ENCODE results near the gene GNS.

DNA sequence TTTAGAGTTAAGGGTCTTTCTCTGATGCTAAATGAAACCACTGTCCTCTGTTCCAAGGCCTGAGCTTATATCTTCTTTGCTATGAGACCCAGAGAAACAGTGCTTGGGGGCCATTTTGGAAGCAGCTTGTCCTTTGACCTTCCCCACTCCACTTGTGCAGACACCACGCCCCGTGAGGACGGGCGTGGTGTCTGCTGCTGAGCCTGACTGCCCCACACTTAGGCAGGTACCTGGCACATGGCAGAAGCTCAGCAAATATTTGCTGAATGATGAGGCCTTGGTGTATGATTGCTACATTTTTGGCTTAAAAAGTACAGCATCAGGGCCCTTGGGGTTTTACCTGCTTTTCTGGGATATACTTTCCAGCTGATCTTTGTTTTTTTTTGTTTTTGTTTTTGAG is 79.0 kb downstream of the GNS start:
- TF ChIP-seq, protein P1, sequence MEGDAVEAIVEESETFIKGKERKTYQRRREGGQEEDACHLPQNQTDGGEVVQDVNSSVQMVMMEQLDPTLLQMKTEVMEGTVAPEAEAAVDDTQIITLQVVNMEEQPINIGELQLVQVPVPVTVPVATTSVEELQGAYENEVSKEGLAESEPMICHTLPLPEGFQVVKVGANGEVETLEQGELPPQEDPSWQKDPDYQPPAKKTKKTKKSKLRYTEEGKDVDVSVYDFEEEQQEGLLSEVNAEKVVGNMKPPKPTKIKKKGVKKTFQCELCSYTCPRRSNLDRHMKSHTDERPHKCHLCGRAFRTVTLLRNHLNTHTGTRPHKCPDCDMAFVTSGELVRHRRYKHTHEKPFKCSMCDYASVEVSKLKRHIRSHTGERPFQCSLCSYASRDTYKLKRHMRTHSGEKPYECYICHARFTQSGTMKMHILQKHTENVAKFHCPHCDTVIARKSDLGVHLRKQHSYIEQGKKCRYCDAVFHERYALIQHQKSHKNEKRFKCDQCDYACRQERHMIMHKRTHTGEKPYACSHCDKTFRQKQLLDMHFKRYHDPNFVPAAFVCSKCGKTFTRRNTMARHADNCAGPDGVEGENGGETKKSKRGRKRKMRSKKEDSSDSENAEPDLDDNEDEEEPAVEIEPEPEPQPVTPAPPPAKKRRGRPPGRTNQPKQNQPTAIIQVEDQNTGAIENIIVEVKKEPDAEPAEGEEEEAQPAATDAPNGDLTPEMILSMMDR (IDR thresholded peaks at IDR 0.05) = no peak
- TF ChIP-seq POLR2A (IDR thresholded peaks at IDR 0.05) = no peak

Measured in right lobe of liver (tissue), 4 donors.